Osteocyte (in vitro differentiated cells): ENCODE data around the gene FUT2. TPM values are rescaled to one million over a fixed set of nuclear protein-coding genes. Genes with fewer than 3 reads are reported as not detected.

Experiments used
- DNase-seq: peaks from one replicate; pipeline ENCODE4 v3.0.0; 2021; ENCODE audit warnings: mixed read lengths; ENCODE audit not compliant: unreplicated experiment; ENCODE audit errors: extremely low spot score
- H3K27ac Mint-ChIP-seq: one replicate; pipeline ENCODE4 v1.8.0; 2021; ENCODE audit warnings: mild to moderate bottlenecking, mixed read lengths; ENCODE audit not compliant: unreplicated experiment
- H3K27me3 Mint-ChIP-seq: one replicate; pipeline ENCODE4 v1.8.0; 2021; ENCODE audit warnings: mixed read lengths; ENCODE audit not compliant: unreplicated experiment
- H3K36me3 Mint-ChIP-seq: one replicate; pipeline ENCODE4 v1.8.0; 2021; ENCODE audit warnings: mixed read lengths; ENCODE audit not compliant: unreplicated experiment
- H3K4me1 Mint-ChIP-seq: one replicate; pipeline ENCODE4 v1.8.0; 2021; ENCODE audit warnings: mixed read lengths; ENCODE audit not compliant: unreplicated experiment
- H3K4me3 Mint-ChIP-seq: one replicate; pipeline ENCODE4 v1.8.0; 2021; ENCODE audit warnings: mild to moderate bottlenecking, moderate library complexity, mixed read lengths; ENCODE audit not compliant: unreplicated experiment
- H3K9me3 Mint-ChIP-seq: one replicate; pipeline ENCODE4 v1.8.0; 2021; ENCODE audit warnings: mixed read lengths; ENCODE audit not compliant: unreplicated experiment
- CTCF ChIP-seq: fragments of 200-600 bp; sonication (generic); IDR thresholded peaks from 2 replicates; pipeline ENCODE4 v1.5.0; 2021; ENCODE audit warnings: antibody characterized with exemption, mild to moderate bottlenecking, moderate library complexity
- long read RNA-seq: library from polyadenylated mRNA; unstranded; transcript quantifications from one replicate; pipeline ENCODE4 v2.0.0, GENCODE V29; 2021
- total RNA-seq: library from RNA; stranded (reverse); gene quantifications from 2 replicates; pipeline ENCODE4 v1.2.1, GENCODE V29; 2021

The FUT2 gene
- not detected in 2 replicates for total RNA-seq
- long read RNA-seq = 0 reads

DNA sequence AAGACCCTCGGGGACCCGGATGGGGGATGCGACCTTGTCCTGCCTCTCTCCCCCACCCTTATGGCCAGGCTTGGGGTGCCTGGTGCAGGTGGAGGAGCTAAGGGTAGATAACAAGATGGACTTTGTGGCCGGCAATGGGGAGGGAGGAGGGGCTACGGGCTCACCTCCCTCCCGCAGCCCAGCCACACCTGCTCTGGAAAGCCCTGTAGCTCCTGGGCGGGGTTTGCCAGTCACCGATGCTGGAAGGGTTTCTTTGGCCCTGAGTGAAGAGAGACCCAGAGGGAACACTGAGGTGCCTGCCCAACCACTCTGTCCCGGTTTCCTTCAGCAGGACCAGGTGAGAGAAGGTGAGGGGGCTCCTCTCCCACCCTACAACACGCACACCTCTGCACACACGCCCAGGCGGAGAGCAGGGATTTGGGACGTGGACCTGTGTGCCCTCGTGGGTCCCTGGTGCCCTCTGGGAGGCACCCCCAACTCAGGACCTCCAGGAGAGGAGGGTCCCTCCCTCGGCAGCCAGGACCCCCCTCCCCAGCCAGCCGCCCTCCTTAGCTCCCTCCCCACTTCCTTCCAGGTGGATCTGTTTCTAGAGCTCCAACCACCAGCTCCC is at the start of gene FUT2:
Gene FUT2, plus strand, starts transcription at position 229 of the 610 bp plus-strand sequence. CDS start 6,986 bp downstream, outside the sequence.
- no peaks in the 10 kb centered on the region for H3K36me3 Mint-ChIP-seq
- DNase-seq = no peak
- H3K4me3 Mint-ChIP-seq = peak within 1 kb of the TSS; percentile 47
- TF ChIP-seq CTCF = no peak
- H3K27ac Mint-ChIP-seq = peak within 1 kb of the TSS; percentile 9
- H3K9me3 Mint-ChIP-seq = no peaks in the 10 kb centered on the region
- peaks cover 7% of the 10 kb centered on the region for H3K27me3 Mint-ChIP-seq
- H3K4me1 Mint-ChIP-seq = peaks cover 13% of the 10 kb centered on the region

DNA sequence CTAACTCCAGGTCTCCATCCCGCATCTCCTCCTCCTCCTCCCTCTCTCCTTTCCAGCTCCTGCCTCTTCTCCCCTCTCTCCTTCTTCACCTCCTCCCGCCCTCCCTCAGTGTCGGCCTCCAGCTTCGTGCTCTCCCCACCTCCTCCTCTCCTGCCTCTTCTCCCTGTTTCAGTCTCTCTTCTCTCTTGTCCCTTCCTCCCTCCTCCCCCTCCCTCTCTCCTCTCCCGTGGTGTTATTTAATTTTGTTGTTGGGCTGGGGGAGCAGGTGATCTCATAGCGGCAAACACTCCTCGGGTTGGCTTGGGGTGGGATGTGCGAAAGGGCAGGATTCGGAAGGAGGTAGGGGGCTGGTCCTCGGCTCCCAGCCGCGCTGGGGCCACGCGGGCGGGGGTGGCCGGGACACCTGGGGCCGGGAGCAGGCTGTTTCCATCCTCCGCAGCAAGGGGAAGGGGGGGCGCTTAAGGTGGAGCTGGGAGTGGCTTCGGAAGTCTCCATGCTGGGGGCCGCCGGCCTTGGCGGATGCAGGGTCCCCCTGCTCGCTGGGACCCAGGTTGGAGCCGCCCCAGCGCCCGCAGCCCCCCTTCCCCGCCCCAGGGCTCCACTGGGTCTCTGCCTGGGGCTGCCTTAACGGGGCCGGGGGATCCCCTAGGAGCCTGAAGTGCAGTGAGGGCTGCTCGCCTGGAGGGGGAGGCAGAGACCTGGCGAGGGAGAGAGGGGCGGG is 49.6 kb upstream of the FUT2 start, which contains the start of gene CA11:
Gene CA11, minus strand, starts transcription at position 187 of the 721 bp plus-strand sequence. CDS start 555 bp downstream, outside the sequence.
- H3K4me3 Mint-ChIP-seq = peak within 1 kb of the TSS; percentile 87
- H3K27ac Mint-ChIP-seq = peak within 1 kb of the TSS; percentile 88
- no peaks in the 10 kb centered on the region for H3K9me3 Mint-ChIP-seq
- H3K4me1 Mint-ChIP-seq = peaks cover 30% of the 10 kb centered on the region
- DNase-seq = peak; percentile 96
- TF ChIP-seq CTCF = peak; percentile 89
- H3K36me3 Mint-ChIP-seq = no peaks in the 10 kb centered on the region
- H3K27me3 Mint-ChIP-seq = peaks cover 4% of the 10 kb centered on the region

GRCh38 chr19:48646722-48647216 is 49.0 kb upstream of the FUT2 start:
- H3K27ac Mint-ChIP-seq = peak overlapping the region; percentile 54
- peak overlapping the region; percentile 57 for H3K4me3 Mint-ChIP-seq
- no peaks in the 10 kb centered on the region for H3K9me3 Mint-ChIP-seq
- DNase-seq = no peak
- H3K36me3 Mint-ChIP-seq = no peaks in the 10 kb centered on the region
- TF ChIP-seq CTCF = no peak
- peaks cover 30% of the 10 kb centered on the region for H3K4me1 Mint-ChIP-seq
- H3K27me3 Mint-ChIP-seq = peaks cover 2% of the 10 kb centered on the region

GRCh38 chr19:48648134-48648533 is 47.6 kb upstream of the FUT2 start:
- Mint-ChIP-seq H3K9me3 (no peaks in the 10 kb centered on the region), H3K36me3 (no peaks in the 10 kb centered on the region), H3K27ac (peak overlapping the region; percentile 64), H3K4me3 (no peak overlapping the region), H3K27me3 (no peaks in the 10 kb centered on the region), H3K4me1 (peaks cover 30% of the 10 kb centered on the region)
- no peak for TF ChIP-seq CTCF
- DNase-seq = no peak
